ENCODE results near the gene TREML2.
"Not testable (repeated sequence)": the region's sequence is repeated elsewhere in the genome, so short reads cannot be mapped to it uniquely, and the experiment has no call there.

- TF ChIP-seq CTCF, POLR2AphosphoS5, POLR2A (IDR thresholded peaks at IDR 0.05): not testable (repeated sequence)
Measured at GRCh38 chr6:41246529-41246928, 45.6 kb upstream of the TREML2 start.
